ENCODE data around the gene KLK15.
"Not testable (repeated sequence)": the region's sequence is repeated elsewhere in the genome, so short reads cannot be mapped to it uniquely, and the experiment has no call there.

The KLK15 gene

DNA sequence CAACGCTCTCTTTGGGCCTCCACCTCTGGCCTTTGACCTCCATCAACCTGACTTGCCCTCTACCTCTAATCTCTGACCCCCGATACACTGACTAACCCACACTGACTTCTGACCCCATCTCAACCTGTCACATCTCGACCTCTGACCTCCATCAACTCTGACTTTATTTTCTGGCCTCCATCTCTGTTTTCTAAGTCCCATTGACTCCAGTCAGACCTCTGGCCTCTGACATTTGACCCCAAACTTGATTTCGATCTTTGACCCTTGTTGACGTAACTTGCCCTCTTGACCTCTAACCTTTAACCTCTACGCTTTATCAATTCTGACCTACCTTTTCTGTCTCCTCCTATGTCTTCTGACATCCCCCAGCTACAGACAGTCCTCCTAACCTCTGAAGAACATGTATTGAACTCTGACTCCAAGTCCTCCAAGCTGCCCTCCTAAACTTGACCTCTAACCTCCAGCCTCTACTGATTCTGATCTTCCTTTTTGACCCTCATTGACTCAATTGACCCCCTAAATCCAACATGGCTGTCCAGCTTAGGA lies 42.4 kb downstream of the KLK15 start:
- TF ChIP-seq, protein P1, sequence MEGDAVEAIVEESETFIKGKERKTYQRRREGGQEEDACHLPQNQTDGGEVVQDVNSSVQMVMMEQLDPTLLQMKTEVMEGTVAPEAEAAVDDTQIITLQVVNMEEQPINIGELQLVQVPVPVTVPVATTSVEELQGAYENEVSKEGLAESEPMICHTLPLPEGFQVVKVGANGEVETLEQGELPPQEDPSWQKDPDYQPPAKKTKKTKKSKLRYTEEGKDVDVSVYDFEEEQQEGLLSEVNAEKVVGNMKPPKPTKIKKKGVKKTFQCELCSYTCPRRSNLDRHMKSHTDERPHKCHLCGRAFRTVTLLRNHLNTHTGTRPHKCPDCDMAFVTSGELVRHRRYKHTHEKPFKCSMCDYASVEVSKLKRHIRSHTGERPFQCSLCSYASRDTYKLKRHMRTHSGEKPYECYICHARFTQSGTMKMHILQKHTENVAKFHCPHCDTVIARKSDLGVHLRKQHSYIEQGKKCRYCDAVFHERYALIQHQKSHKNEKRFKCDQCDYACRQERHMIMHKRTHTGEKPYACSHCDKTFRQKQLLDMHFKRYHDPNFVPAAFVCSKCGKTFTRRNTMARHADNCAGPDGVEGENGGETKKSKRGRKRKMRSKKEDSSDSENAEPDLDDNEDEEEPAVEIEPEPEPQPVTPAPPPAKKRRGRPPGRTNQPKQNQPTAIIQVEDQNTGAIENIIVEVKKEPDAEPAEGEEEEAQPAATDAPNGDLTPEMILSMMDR (conservative IDR thresholded peaks at IDR 0.05; ENCODE audit: low read length) = no peak
- no peak overlapping the region for H3K4me3 ChIP-seq (ENCODE audit: low read length)
- no peak for DNase-seq (ENCODE audit: low read depth)

- DNase-seq (ENCODE audit: low read depth) = no peak
- TF ChIP-seq, protein P1 (conservative IDR thresholded peaks at IDR 0.05; ENCODE audit: low read length) = no peak
- no peak within 1 kb of the TSS for H3K4me3 ChIP-seq (ENCODE audit: low read length)
These were observed 43.0 kb downstream of the KLK15 start, which contains the start of gene ACP4 for GRCh38 chr19:50790396-50790795. Gene ACP4, plus strand, starts transcription at chr19:50790415. Its CDS starts 0 bp downstream, at chr19:50790415.

DNA sequence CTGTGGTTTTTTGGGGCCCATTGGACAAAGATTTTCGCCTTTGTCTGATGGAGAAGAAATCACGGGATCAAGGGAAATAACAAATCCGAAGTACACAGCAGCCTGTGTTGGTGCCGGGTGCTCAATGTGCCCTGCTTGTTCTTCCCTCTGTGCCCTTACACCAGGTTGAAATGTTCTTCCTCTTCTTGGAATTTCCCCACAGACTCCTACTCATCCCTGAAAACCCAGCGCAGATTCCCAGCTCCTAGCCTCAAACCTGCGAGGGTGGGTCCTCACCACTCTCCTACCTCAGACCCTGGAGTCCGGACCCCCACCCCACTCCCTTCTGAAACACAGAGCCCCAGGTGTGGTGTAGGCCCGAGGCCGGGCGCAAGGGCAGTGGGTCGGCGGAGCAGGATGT lies 48.0 kb downstream of the KLK15 start:
- no peak overlapping the region for H3K4me3 ChIP-seq (ENCODE audit: low read length)
- DNase-seq (ENCODE audit: low read depth) = no peak
- TF ChIP-seq, protein P1 (conservative IDR thresholded peaks at IDR 0.05; ENCODE audit: low read length) = no peak

DNA sequence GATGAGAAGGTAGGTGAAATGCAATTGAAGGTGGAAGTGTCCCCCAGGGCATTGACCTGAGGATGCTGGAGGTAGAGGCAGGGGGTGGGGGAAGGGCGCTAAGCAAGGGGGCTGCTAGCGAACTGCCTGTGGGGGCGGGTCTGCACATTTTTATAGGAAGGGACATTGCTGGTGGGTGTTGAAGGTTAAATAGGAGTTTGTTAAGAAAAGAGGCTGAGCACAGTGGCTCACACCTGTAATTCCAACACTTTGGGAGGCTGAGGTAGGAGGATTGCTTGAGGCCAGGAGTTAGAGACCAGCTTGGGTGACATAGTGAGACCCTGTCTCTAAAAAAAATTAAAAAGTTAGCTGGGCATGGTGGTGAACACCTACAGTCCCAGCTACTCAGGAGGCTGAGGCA lies 48.7 kb downstream of the KLK15 start:
- no peak overlapping the region for H3K4me3 ChIP-seq (ENCODE audit: low read length)
- DNase-seq (ENCODE audit: low read depth) = no peak
- TF ChIP-seq, protein P1 (conservative IDR thresholded peaks at IDR 0.05; ENCODE audit: low read length) = no peak

DNA sequence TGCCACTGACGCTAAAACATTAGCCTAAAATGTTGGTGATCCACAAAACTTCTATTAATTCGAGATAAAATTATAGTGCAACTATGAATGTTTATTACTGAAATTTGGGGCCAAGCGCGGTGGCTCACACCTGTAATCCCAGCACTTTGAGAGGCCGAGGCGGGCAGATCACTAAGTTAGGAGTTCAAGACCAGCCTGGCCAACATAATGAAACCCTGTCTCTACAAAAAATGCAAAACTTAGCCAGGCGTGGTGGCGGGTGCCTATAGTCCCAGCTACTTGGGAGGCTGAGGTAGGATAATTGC lies 49.6 kb downstream of the KLK15 start:
- DNase-seq (ENCODE audit: low read depth); H3K4me3 ChIP-seq (ENCODE audit: low read length): not testable (repeated sequence)

GRCh38 chr19:50780753-50781435 lies 52.5 kb downstream of the KLK15 start:
- no peak for DNase-seq (ENCODE audit: low read depth)
- TF ChIP-seq, protein P1 (conservative IDR thresholded peaks at IDR 0.05; ENCODE audit: low read length) = no peak
- no peak overlapping the region for H3K4me3 ChIP-seq (ENCODE audit: low read length)

DNA sequence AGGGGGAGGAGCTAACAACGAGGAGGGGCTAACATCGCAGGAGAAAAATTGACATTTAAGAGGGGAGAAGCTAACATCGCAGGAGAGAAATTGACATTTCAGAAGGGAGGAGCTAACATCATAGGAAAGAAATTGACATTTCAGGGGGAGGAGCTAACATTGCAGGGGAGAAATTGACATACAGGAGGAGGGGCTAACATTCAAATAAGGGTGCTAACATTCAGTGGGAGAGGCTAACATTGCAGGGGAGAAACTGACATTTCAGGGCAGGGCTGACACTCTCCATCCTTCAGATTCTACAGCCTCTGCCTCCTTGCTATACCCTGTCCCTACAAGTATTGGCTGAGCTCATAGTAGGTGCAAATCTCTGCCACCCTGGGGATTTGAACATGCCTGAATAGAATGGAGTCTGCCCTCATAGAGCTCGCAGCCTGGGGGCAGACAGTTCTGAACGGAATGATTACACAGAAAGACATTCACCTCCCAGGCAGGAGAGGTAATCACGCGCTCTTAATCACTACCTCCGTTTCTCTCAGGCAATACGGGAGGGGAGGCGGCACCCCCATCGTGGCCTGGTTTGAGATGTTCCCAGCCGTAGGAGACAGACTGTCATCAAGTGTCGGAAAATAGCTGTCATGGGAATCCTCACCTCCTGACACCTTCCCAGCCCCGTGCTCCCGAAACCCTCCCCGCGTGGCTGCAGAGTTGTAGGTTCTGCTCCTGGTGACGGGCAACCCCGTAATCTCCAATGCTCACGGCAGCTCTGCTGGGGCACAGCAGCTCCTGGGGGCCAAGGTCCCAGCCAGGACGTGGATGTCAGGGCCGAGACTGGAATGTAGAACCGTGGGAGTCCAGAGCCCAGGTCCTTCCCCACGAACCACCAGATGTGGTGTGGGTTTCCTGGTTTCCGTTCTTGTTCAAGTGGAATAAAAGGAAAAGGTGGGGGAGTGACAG lies 53.6 kb downstream of the KLK15 start:
- TF ChIP-seq, protein P1 (conservative IDR thresholded peaks at IDR 0.05; ENCODE audit: low read length) = no peak
- H3K4me3 ChIP-seq (ENCODE audit: low read length) = no peak overlapping the region
- DNase-seq (ENCODE audit: low read depth) = no peak

Measured in AG10803 (cell line).